Stimulated activated naive CD8-positive, alpha-beta T cell treated with anti-CD3 and anti-CD28 coated beads, Interleukin-15, Interleukin-2, amounts not matched to agents 100 ng/mL and 50 ng/mL, for 24 hours (primary cell): ENCODE data around the gene NAALADL1.

Experiments used
- H3K27ac Mint-ChIP-seq: one replicate; pipeline ENCODE4 v1.8.0; 2021; ENCODE audit warnings: mild to moderate bottlenecking, mixed read lengths
- H3K27me3 Mint-ChIP-seq: one replicate; pipeline ENCODE4 v1.8.0; 2021; ENCODE audit warnings: mixed read lengths
- H3K36me3 Mint-ChIP-seq: one replicate; pipeline ENCODE4 v1.8.0; 2021; ENCODE audit warnings: low read depth, mixed read lengths
- H3K4me1 Mint-ChIP-seq: one replicate; pipeline ENCODE4 v1.8.0; 2021; ENCODE audit warnings: low read depth, mixed read lengths
- H3K4me3 Mint-ChIP-seq: one replicate; pipeline ENCODE4 v1.8.0; 2021; ENCODE audit warnings: mild to moderate bottlenecking, mixed read lengths
- H3K9me3 Mint-ChIP-seq: one replicate; pipeline ENCODE4 v1.8.0; 2021; ENCODE audit warnings: mixed read lengths

Gene NAALADL1

GRCh38 chr11:65058419-65059054 lies at the start of gene NAALADL1:
TSS of gene NAALADL1 (minus strand) at chr11:65058553. CDS start at chr11:65058521, 32 bp downstream.
- H3K27ac Mint-ChIP-seq = no peak within 1 kb of the TSS

GRCh38 chr11:65107751-65108468 lies 49.6 kb upstream of the NAALADL1 start:
- Mint-ChIP-seq H3K4me1 (peaks cover 33% of the 10 kb centered on the region), H3K4me3 (no peak overlapping the region), H3K27me3 (no peaks in the 10 kb centered on the region), H3K36me3 (peaks cover 22% of the 10 kb centered on the region), H3K9me3 (no peaks in the 10 kb centered on the region), H3K27ac (no peak overlapping the region)

More at GRCh38 chr11:65058419-65059054, at the start of gene NAALADL1:
- Mint-ChIP-seq H3K27me3 (no peaks in the 10 kb centered on the region), H3K36me3 (no peaks in the 10 kb centered on the region), H3K4me3 (no peak within 1 kb of the TSS), H3K9me3 (no peaks in the 10 kb centered on the region), H3K4me1 (peaks cover 12% of the 10 kb centered on the region)

GRCh38 chr11:65107078-65107477 lies 48.7 kb upstream of the NAALADL1 start:
- H3K9me3 Mint-ChIP-seq = no peaks in the 10 kb centered on the region
- no peak overlapping the region for H3K4me3 Mint-ChIP-seq
- H3K4me1 Mint-ChIP-seq = peaks cover 30% of the 10 kb centered on the region
- H3K27me3 Mint-ChIP-seq = no peaks in the 10 kb centered on the region
- peaks cover 22% of the 10 kb centered on the region for H3K36me3 Mint-ChIP-seq
- H3K27ac Mint-ChIP-seq = no peak overlapping the region

GRCh38 chr11:65104628-65105027 lies 46.3 kb upstream of the NAALADL1 start:
- Mint-ChIP-seq H3K27ac (peak overlapping the region; percentile 54), H3K4me3 (no peak overlapping the region), H3K27me3 (no peaks in the 10 kb centered on the region), H3K9me3 (no peaks in the 10 kb centered on the region), H3K36me3 (peaks cover 27% of the 10 kb centered on the region), H3K4me1 (peaks cover 9% of the 10 kb centered on the region)

- Mint-ChIP-seq H3K9me3 (no peaks in the 10 kb centered on the region), H3K27ac (no peak overlapping the region)
Observed at GRCh38 chr11:65103476-65103875, 45.1 kb upstream of the NAALADL1 start.

GRCh38 chr11:65102142-65103095 lies 44.1 kb upstream of the NAALADL1 start:
- H3K36me3 Mint-ChIP-seq = peaks cover 37% of the 10 kb centered on the region
- peaks cover 14% of the 10 kb centered on the region for H3K4me1 Mint-ChIP-seq
- no peak overlapping the region for H3K4me3 Mint-ChIP-seq
- no peak overlapping the region for H3K27ac Mint-ChIP-seq
- H3K27me3 Mint-ChIP-seq = no peaks in the 10 kb centered on the region
- no peaks in the 10 kb centered on the region for H3K9me3 Mint-ChIP-seq

More at GRCh38 chr11:65103476-65103875, 45.1 kb upstream of the NAALADL1 start:
- Mint-ChIP-seq H3K4me1 (peaks cover 9% of the 10 kb centered on the region), H3K4me3 (no peak overlapping the region), H3K27me3 (no peaks in the 10 kb centered on the region), H3K36me3 (peaks cover 32% of the 10 kb centered on the region)

- H3K27me3 Mint-ChIP-seq = no peaks in the 10 kb centered on the region
- H3K4me1 Mint-ChIP-seq = peaks cover 16% of the 10 kb centered on the region
- no peak overlapping the region for H3K27ac Mint-ChIP-seq
- H3K36me3 Mint-ChIP-seq = peaks cover 28% of the 10 kb centered on the region
- no peaks in the 10 kb centered on the region for H3K9me3 Mint-ChIP-seq
- H3K4me3 Mint-ChIP-seq = no peak overlapping the region
Observed at GRCh38 chr11:65100674-65101350, 42.5 kb upstream of the NAALADL1 start.

GRCh38 chr11:65096926-65097325 lies 38.6 kb upstream of the NAALADL1 start:
- peaks cover 13% of the 10 kb centered on the region for H3K4me1 Mint-ChIP-seq
- peak overlapping the region; percentile 90 for H3K4me3 Mint-ChIP-seq
- peak overlapping the region; percentile 8 for H3K27ac Mint-ChIP-seq
- no peaks in the 10 kb centered on the region for H3K9me3 Mint-ChIP-seq
- H3K27me3 Mint-ChIP-seq = no peaks in the 10 kb centered on the region
- peaks cover 15% of the 10 kb centered on the region for H3K36me3 Mint-ChIP-seq

- Mint-ChIP-seq H3K9me3 (no peaks in the 10 kb centered on the region), H3K4me1 (peaks cover 13% of the 10 kb centered on the region), H3K36me3 (peaks cover 13% of the 10 kb centered on the region), H3K27ac (peak within 1 kb of the TSS; percentile 94), H3K4me3 (peak within 1 kb of the TSS; percentile 90), H3K27me3 (no peaks in the 10 kb centered on the region)
Observed at GRCh38 chr11:65095974-65096806, 37.8 kb upstream of the NAALADL1 start, which contains the start of gene VPS51. TSS of gene VPS51 (plus strand) at chr11:65096214. CDS start at chr11:65096251, 37 bp downstream.

- no peaks in the 10 kb centered on the region for H3K9me3 Mint-ChIP-seq
- peak overlapping the region; percentile 94 for H3K27ac Mint-ChIP-seq
- peaks cover 10% of the 10 kb centered on the region for H3K36me3 Mint-ChIP-seq
- H3K27me3 Mint-ChIP-seq = no peaks in the 10 kb centered on the region
- H3K4me3 Mint-ChIP-seq = peak overlapping the region; percentile 90
- peaks cover 13% of the 10 kb centered on the region for H3K4me1 Mint-ChIP-seq
Observed at GRCh38 chr11:65095427-65095826, 37.1 kb upstream of the NAALADL1 start.

- no peaks in the 10 kb centered on the region for H3K9me3 Mint-ChIP-seq
- no peak overlapping the region for H3K4me3 Mint-ChIP-seq
Observed at GRCh38 chr11:65090628-65091027, 32.3 kb upstream of the NAALADL1 start.

GRCh38 chr11:65089621-65090020 lies 31.3 kb upstream of the NAALADL1 start:
- peaks cover 22% of the 10 kb centered on the region for H3K36me3 Mint-ChIP-seq
- H3K27ac Mint-ChIP-seq = no peak overlapping the region
- no peaks in the 10 kb centered on the region for H3K9me3 Mint-ChIP-seq
- peaks cover 12% of the 10 kb centered on the region for H3K4me1 Mint-ChIP-seq
- no peaks in the 10 kb centered on the region for H3K27me3 Mint-ChIP-seq
- no peak overlapping the region for H3K4me3 Mint-ChIP-seq

More at GRCh38 chr11:65090628-65091027, 32.3 kb upstream of the NAALADL1 start:
- no peak overlapping the region for H3K27ac Mint-ChIP-seq
- peaks cover 16% of the 10 kb centered on the region for H3K36me3 Mint-ChIP-seq
- H3K4me1 Mint-ChIP-seq = peaks cover 3% of the 10 kb centered on the region
- no peaks in the 10 kb centered on the region for H3K27me3 Mint-ChIP-seq

GRCh38 chr11:65087827-65088226 lies 29.5 kb upstream of the NAALADL1 start:
- H3K4me3 Mint-ChIP-seq = no peak overlapping the region
- H3K9me3 Mint-ChIP-seq = no peaks in the 10 kb centered on the region
- H3K4me1 Mint-ChIP-seq = peaks cover 28% of the 10 kb centered on the region
- no peaks in the 10 kb centered on the region for H3K27me3 Mint-ChIP-seq
- H3K27ac Mint-ChIP-seq = no peak overlapping the region
- peaks cover 29% of the 10 kb centered on the region for H3K36me3 Mint-ChIP-seq
